Measurements from ENCODE around the gene SNX9. TPM values are rescaled to one million over a fixed set of nuclear protein-coding genes. Genes with fewer than 3 reads are reported as not detected.

Gene SNX9
- total and polyA plus RNA-seq, 2 donors (not counting 1 experiment from before 2014, with no cell fraction given) = 56.8 to 117 TPM

DNA sequence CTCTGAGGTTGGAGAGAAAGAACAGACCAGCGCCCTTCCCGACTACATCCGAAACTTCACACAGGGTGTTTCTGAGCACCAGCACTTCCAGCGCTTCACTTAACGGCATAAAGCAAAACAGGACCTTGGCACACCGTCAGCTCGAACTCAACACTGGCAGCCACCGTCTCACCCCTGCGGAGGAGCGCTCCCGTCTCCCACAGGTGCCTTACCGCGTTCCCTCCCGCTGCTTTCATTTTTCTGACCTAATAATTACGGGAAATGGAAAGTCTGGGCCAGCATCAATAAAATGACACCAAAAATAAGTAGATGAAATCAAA lies 120.9 kb downstream of the SNX9 start:
- TF ChIP-seq EZH2 (IDR thresholded peaks at IDR 0.05; ENCODE audit: low read length, missing control alignments) = no peak
- TF ChIP-seq, protein P1, sequence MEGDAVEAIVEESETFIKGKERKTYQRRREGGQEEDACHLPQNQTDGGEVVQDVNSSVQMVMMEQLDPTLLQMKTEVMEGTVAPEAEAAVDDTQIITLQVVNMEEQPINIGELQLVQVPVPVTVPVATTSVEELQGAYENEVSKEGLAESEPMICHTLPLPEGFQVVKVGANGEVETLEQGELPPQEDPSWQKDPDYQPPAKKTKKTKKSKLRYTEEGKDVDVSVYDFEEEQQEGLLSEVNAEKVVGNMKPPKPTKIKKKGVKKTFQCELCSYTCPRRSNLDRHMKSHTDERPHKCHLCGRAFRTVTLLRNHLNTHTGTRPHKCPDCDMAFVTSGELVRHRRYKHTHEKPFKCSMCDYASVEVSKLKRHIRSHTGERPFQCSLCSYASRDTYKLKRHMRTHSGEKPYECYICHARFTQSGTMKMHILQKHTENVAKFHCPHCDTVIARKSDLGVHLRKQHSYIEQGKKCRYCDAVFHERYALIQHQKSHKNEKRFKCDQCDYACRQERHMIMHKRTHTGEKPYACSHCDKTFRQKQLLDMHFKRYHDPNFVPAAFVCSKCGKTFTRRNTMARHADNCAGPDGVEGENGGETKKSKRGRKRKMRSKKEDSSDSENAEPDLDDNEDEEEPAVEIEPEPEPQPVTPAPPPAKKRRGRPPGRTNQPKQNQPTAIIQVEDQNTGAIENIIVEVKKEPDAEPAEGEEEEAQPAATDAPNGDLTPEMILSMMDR (conservative IDR thresholded peaks at IDR 0.05 in 1 of 2, IDR thresholded peaks at IDR 0.05 in 1 of 2; ENCODE audit: low read depth in 1 of 2, low read length in 2 of 2) = no peak
- no peaks in the 10 kb centered on the region for H4K20me1 ChIP-seq (ENCODE audit: control insufficient read depth, extremely low read depth, insufficient read depth, low read length)
- no peak for DNase-seq (ENCODE audit: low read depth in 2 of 2)
- no peak overlapping the region for H3K4me2 ChIP-seq (ENCODE audit: extremely low read depth, insufficient read depth, low read length)
- no peaks in the 10 kb centered on the region for H3K79me2 ChIP-seq (ENCODE audit: control insufficient read depth, insufficient read depth, low read length)
- H3K9me3 ChIP-seq (ENCODE audit: control insufficient read depth, insufficient read depth, low read depth, low read length) = no peaks in the 10 kb centered on the region
- H3K36me3 ChIP-seq (ENCODE audit: control insufficient read depth, insufficient read depth, low read length) = peaks cover 19% of the 10 kb centered on the region
- H3K27me3 ChIP-seq (ENCODE audit: control insufficient read depth, insufficient read depth, low read length) = no peaks in the 10 kb centered on the region
- no peak overlapping the region for H3K9ac ChIP-seq (ENCODE audit: insufficient read depth, low read length)
- H2AFZ ChIP-seq (ENCODE audit: low read length) = no peak overlapping the region
- no peak overlapping the region for H3K27ac ChIP-seq (ENCODE audit: insufficient read depth, low read length)
- no peaks in the 10 kb centered on the region for H3K4me1 ChIP-seq (ENCODE audit: control insufficient read depth, extremely low read depth, insufficient read depth, low read length)
- no peak overlapping the region for H3K4me3 ChIP-seq (replicated peaks in 1 of 4; ENCODE audit: control extremely low read depth in 1 of 4, insufficient read depth in 1 of 4, low read depth in 3 of 4, low read length in 4 of 4)

DNA sequence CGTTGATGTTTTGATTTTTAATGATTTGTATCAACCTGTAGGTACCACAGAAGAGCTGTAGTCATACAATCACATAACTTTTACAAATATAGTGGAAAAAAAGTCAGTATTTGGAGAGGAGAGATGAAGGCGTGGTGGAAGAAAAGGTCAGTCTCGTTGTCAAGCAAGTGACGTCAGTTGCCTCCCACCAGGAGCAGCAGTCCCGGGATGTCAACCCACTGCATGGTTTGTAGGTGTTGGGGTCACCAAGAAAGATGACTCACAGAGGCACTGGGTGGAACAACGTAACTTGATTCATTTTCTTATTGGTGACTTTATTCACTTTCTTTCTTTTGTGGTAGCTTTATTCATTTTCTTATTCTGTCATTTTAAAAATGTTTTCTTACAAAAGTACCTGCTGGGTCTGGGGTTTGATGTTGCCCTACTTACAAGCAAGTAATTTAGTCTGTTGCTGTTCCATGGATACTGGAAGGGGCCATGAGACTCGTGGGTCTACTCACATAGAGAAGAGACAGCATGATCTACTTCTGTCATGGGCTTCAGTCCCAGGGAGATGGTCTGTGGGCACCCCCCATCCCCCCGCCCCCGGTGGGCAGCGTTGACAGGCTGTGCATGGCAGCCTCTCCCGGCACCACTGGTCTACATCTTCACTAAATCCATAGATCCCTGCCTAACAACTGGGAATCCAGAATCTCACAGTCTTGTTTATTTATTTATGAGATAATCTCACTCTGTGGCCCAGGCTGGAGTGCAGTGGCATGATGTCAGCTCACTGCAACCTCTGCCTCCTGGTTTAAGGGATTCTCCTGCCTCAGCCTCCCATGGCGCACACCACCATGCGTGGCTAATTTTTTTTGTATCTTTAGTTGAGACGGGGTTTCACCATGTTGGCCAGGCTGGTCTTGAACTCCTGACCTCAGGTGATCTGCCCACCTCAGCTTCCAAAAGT lies 122.2 kb downstream of the SNX9 start:
- no peak overlapping the region for H3K27ac ChIP-seq (ENCODE audit: insufficient read depth, low read length)
- peak; percentile 70 to 78 for DNase-seq (ENCODE audit: low read depth in 2 of 2)
- no peaks in the 10 kb centered on the region for H4K20me1 ChIP-seq (ENCODE audit: control insufficient read depth, extremely low read depth, insufficient read depth, low read length)
- no peak overlapping the region for H3K9ac ChIP-seq (ENCODE audit: insufficient read depth, low read length)
- H3K36me3 ChIP-seq (ENCODE audit: control insufficient read depth, insufficient read depth, low read length) = peaks cover 15% of the 10 kb centered on the region
- H3K9me3 ChIP-seq (ENCODE audit: control insufficient read depth, insufficient read depth, low read depth, low read length) = no peaks in the 10 kb centered on the region
- no peaks in the 10 kb centered on the region for H3K4me1 ChIP-seq (ENCODE audit: control insufficient read depth, extremely low read depth, insufficient read depth, low read length)
- H2AFZ ChIP-seq (ENCODE audit: low read length) = no peak overlapping the region
- no peak overlapping the region for H3K4me3 ChIP-seq (replicated peaks in 1 of 4; ENCODE audit: control extremely low read depth in 1 of 4, insufficient read depth in 1 of 4, low read depth in 3 of 4, low read length in 4 of 4)
- H3K4me2 ChIP-seq (ENCODE audit: extremely low read depth, insufficient read depth, low read length) = no peak overlapping the region
- TF ChIP-seq, protein P1 (conservative IDR thresholded peaks at IDR 0.05 in 1 of 2, IDR thresholded peaks at IDR 0.05 in 1 of 2; ENCODE audit: low read depth in 1 of 2, low read length in 2 of 2) = no peak
- no peak for TF ChIP-seq EZH2 (IDR thresholded peaks at IDR 0.05; ENCODE audit: low read length, missing control alignments)
- H3K79me2 ChIP-seq (ENCODE audit: control insufficient read depth, insufficient read depth, low read length) = no peaks in the 10 kb centered on the region
- no peaks in the 10 kb centered on the region for H3K27me3 ChIP-seq (ENCODE audit: control insufficient read depth, insufficient read depth, low read length)

DNA sequence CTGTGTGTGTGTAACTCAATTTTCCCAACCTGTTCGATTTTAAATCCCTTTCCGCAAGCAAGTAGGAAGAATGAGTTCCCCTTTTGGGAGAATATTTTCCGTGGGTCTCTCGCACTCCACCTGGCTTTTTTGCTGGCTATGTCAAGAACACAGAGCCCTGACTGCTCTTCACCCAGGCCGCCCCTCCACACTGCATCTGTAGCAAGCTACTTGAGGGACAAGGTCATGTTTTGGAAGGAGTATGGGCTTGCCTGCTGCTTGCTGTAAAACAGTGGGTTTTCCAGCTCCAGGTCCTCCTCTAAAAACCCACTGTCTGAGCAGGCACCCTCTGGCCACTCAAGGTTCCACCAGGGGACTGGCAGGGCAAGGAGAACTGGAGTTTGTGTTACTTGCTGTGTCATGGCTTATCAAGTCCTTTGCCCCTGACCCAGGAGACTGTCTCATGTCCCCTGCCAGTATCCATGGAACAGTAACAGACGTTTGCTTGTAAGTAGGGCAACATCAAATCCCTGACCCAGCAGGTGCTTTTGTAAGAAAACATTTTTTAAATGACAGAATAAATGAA lies 123.1 kb downstream of the SNX9 start:
- Histone ChIP-seq H3K4me1 (ENCODE audit: control insufficient read depth, extremely low read depth, insufficient read depth, low read length) (no peaks in the 10 kb centered on the region), H3K4me2 (ENCODE audit: extremely low read depth, insufficient read depth, low read length) (no peak overlapping the region), H3K9ac (ENCODE audit: insufficient read depth, low read length) (no peak overlapping the region), H3K27ac (ENCODE audit: insufficient read depth, low read length) (no peak overlapping the region), H3K79me2 (ENCODE audit: control insufficient read depth, insufficient read depth, low read length) (no peaks in the 10 kb centered on the region), H3K9me3 (ENCODE audit: control insufficient read depth, insufficient read depth, low read depth, low read length) (no peaks in the 10 kb centered on the region), H3K36me3 (ENCODE audit: control insufficient read depth, insufficient read depth, low read length) (peaks cover 13% of the 10 kb centered on the region), H3K27me3 (ENCODE audit: control insufficient read depth, insufficient read depth, low read length) (no peaks in the 10 kb centered on the region), H4K20me1 (ENCODE audit: control insufficient read depth, extremely low read depth, insufficient read depth, low read length) (no peaks in the 10 kb centered on the region), H3K4me3 (replicated peaks in 1 of 4; ENCODE audit: control extremely low read depth in 1 of 4, insufficient read depth in 1 of 4, low read depth in 3 of 4, low read length in 4 of 4) (no peak overlapping the region), H2AFZ (ENCODE audit: low read length) (no peak overlapping the region)
- no peak for DNase-seq (ENCODE audit: low read depth in 2 of 2)
- TF ChIP-seq, protein P1 (conservative IDR thresholded peaks at IDR 0.05 in 1 of 2, IDR thresholded peaks at IDR 0.05 in 1 of 2; ENCODE audit: low read depth in 1 of 2, low read length in 2 of 2) = no peak
- no peak for TF ChIP-seq EZH2 (IDR thresholded peaks at IDR 0.05; ENCODE audit: low read length, missing control alignments)

Measured in fibroblast of lung (primary cell).